HG03135 (cell line): ENCODE data around the gene PRICKLE3.
"Not testable (repeated sequence)": the region's sequence is repeated elsewhere in the genome, so short reads cannot be mapped to it uniquely, and the experiment has no call there.

Source experiments
- ATAC-seq: cut with Tn5 transposase; IDR thresholded peaks from one replicate; pipeline ENCODE4 v1.9.1; 2021; ENCODE audit warnings: mild to moderate bottlenecking, moderate library complexity; ENCODE audit not compliant: unreplicated experiment

PRICKLE3 gene

DNA sequence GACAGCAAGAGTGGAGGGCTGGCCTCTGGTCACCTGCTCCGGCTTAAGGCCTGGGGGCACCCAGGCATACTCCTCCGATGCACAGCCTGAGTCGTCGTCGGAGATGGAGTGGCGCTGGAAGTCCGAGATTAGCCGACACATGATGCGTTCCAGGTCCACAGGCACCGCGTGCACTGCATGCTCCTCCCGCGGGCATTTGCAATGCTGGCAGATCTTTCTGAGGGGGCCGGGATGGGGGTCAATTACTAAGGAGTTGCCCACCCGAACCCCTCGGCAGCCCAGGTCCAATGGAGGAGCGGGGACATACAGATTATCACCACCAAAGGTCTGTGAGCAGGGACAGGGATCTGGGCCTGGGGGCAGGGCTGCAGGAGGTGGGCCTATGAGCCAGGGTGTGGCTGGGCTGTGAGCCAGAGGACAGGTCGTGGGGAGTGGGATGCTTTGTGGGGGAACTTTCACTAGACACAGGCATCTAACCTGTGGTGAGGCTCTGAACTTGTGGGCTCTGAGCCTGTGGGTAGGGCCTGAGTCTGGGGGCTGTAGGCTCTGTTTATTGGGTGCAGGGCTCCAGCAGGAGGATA is 2.4 kb downstream of the PRICKLE3 start:
- ATAC-seq = no peak

DNA sequence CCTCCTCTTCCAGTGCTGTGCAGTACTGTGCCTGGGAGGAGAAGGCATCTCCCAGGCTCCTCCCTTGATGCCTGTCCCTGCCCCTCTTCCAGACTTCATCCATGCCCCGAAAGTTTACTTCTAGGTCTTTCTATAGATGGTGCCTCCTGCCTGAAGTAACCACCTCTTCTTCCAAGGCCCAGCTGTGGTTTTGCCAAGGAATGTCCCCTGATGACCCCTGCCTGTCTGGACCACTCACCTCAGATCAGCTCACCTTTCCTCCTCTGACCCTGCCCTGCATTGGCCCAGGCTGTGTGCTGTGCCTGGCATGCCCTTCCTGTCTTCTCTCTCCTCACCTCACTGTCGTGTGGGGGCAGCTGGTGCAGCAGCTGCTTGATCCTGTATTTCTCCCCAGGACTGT is 6.8 kb downstream of the PRICKLE3 start:
- no peak for ATAC-seq

DNA sequence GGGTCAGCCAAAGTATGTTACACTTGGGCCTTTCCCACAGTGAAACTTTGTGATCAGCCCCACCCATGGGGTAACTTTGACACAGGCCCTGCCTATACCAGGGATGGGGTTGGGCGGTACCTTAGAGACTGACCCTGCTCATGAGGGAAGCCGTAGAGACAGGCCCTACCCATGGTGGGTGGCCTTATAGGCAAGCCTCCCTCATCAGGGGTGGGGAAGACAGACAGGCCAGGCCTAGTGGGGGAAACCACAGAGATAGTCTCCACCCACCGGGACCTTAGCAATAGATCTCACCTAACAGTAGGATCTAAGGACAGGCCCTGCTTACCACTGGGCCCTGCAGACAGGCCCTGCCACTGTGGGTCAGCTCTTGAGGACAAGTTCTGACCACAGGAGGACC is 7.6 kb downstream of the PRICKLE3 start:
- no peak for ATAC-seq

DNA sequence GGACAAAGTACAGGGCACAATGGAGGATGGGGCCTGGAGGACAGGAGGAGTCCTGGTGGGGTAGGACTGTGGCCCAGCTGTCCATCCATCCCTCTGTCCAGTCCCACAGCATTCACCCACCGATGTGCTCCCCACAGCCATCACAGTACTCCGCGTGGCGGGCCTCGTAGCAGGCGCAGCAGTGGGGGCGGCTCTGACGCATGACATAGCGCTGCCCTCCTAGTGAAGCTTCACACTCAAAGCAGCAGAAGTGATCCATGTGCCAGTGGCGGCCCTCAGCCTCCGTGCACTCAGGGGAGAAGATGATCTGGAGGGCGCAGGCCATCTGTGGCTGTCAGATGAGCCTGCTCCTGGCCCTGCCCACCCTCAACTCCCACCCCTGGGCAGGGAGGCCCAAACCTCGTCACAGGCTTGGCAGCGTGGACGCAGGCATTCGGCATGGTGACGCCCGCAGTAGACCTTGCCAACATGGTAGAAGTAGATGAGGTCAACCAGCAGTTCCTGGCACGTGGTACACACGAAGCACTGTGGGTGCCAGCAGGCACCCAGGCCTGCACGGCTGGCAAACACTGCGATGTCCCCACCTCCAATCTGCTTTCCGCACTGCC is 8.2 kb downstream of the PRICKLE3 start:
- ATAC-seq = no peak

DNA sequence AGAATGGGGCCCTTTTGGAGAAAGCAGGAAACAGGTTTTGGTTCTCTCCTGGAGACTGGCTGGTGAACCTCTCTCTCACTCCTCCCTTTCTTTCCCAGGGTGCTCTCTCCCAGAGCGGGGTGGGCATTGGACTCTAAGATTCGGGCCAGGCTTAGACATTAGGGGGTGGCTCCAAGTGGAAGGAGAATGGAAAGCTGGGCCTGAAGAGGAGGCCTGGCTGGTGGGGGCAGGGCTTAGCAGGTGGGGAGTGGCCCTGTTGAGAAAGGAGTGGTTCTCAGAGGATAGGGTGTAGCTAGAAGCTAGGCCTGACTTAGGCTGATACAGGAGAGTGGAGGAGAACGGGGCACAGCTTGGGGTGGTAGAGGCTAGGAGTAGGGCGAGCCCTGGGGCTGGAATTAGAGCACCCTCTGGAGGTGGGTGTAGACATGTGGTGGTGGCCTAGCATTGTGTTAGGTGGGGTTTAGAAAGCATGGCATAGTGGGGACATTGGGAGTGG is 8.8 kb downstream of the PRICKLE3 start:
- no peak for ATAC-seq

DNA sequence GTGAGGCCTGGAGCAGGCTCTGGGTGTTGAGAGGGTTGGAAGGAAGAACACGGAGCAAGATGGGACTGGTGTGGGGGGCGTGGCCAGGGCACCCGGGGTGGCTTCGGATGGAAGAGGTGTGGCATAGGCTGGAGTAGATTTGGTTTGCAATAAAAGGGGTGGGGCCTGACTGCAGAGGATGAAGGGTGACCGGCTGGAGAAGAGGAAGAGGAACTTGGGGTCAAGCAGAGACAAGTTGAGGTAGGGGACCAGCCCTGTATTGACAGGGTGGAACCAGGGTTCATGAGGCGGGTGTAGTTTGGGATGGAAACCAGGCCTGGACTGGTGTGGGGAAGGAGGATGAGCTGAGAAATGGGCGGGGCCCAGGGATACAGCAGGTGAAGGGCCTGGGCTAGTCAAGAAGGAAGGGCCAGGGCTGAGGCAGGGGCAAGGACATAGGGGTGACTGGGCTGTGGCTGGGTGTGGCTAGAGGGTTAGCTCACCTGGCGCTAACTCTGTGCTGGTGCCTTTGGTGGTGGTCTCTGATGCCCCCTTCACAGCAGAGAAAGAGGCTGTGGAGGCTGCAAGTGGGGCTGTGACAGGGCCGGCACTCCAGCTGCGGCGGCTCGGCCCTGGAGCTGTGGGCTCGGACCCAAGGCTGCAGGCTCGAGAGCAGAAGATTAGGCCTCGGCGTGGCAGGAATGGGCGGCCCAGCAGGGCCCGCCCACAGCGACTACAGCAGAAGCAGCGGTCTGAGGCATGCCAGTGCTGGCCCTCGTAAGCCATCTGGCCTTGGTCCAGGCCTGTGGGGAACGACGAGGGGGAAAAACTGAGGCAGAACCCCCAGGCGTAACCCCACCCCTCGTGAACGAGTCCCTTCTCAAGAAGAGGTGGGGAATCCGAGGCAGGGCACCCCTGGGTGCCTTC is 9.5 kb downstream of the PRICKLE3 start:
- ATAC-seq = no peak

DNA sequence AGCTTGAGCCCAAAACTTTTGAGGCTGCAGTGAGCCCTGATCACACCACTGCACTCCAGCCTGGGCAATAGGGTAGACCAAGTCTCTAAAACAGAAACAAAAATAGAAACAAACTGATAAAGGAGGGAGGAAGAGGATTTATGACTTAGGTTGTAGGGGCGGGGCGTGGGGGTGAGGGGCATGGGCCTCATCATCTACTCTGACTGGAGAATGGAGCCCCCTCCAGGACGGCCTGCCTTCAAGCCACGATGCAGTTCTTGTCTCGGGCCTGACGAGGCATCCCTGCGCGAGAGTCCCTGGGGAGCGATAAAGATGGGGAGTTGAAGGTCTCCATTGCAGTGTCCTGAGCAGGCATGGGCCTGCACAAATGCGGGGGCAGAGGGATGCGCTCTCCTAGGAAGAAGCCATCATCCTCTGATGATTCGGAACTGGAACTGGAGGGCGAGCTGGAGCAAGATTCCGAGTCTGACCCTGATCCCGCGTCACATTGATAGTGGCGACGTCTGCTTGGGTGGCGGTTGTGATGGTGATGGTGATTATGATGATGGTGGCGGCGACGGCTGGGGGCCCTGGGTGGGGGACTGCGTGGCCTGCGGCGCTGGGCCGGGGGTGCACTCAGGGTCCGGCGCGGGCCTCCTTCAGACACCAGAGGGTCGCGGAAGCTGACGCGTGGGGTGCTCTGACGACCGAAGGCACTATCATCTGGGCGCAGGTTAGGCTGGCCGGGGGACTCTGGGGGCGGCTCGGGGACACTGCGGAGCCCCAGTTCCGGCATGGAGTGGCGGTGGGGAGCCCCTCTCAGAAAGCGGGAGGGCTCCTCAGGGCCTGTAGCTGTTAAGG is 10.5 kb downstream of the PRICKLE3 start:
- ATAC-seq = no peak

DNA sequence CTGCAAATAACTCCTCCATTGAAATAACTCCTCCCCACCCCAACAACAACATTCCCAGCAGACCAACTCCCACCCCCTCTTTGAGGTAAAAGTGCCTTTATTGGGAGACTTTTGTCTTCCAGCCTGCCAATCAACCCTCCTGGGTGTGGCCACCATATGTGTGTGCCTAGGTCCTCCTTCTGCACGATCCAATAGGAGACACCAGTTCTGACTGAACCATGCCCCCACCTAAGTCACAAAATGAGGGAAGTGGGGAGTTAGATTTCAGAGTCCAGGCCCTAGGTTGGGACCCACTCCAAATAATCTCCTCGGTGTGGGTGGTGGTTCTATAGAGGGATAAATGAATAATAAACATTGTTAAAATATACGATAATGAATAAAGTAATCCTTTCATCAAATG is 11.4 kb downstream of the PRICKLE3 start:
- ATAC-seq = no peak

DNA sequence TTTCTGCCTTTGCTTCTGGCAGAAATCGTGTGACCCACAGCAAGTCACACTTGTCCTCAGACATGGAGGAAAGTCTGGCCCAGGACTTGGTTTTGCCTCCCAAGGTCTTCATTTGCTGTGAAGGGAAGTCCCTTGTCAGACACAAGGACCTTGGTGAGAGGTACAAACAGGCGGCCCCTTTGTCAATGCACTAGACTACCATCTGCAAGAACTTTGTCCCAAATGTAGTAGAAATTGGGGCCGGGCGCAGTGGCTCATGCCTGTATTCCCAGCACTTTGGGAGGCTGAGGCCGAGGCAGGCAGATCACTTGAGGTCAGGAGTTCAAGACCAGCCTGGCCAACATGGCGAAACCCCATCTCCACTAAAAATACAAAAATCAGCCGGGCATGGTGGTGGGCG is 12.6 kb downstream of the PRICKLE3 start:
- not testable (repeated sequence) for ATAC-seq

DNA sequence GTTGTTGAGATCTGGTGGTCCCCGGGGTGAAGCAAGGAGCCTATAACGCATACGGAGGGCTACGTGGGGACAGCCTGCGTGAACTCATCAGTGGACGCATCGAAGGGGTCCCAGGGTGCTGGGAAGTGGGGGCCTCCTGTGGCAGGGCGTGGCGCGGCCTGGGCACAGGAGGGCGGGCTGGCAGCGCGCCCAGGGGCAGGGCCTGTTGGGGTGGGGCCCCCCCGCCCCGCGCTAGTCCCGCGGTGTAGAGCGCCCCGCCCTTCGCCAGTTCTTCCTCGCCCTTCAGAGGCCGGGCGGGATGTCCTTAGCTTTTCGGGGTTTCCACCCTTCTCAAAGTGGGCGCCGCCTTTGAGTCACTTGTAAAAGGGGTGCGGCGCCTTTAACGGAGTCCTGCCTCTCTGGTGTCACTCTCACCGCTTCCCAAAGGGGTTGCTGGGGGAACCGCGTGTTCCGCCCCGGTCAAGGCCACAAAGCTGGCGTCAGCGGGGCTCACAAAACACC is 13.8 kb downstream of the PRICKLE3 start:
- peak; percentile 61 for ATAC-seq

DNA sequence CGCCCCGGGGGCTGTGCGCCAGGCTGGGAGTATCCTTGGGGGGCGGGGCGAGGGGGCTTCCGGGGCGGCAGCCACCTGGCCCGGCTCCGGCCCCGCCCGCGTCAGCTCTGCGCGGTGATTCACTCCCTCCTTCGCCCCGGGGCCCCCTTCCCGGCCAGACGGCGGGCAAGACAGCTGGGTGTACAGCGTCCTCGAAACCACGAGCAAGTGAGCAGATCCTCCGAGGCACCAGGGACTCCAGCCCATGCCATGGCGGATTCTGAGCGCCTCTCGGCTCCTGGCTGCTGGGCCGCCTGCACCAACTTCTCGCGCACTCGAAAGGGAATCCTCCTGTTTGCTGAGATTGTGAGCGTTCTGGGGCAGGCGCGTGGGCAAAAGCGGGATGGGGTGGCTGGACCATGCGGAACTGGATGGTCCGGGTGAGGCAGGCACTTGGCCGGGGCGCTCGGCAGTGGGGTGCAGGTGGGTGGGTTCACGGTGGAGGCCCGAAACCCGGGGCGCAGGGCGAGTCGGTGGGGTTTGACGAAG is 14.4 kb downstream of the PRICKLE3 start, which contains the start of gene PLP2:
TSS of gene PLP2 (plus strand) at position 147 of the 528 bp plus-strand sequence. CDS start at position 250, 103 bp downstream.
- no peak for ATAC-seq

DNA sequence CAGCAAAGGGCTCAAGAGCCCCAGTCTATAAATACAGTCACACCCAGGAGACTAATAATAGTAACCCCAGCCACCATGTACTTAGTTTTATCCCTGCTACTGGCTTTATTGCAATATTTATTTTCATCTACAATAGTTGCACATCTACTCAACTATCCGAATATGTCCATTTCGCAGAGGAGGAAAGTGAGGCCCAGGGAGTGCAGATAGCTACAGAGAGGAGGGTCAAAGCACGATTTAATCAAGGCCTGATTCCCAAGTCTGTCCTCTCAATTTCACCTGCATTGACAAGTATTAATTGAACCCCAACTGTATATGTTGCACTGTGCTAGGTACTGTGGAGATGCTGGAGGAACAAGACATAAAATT is 18.4 kb downstream of the PRICKLE3 start:
- ATAC-seq = no peak

DNA sequence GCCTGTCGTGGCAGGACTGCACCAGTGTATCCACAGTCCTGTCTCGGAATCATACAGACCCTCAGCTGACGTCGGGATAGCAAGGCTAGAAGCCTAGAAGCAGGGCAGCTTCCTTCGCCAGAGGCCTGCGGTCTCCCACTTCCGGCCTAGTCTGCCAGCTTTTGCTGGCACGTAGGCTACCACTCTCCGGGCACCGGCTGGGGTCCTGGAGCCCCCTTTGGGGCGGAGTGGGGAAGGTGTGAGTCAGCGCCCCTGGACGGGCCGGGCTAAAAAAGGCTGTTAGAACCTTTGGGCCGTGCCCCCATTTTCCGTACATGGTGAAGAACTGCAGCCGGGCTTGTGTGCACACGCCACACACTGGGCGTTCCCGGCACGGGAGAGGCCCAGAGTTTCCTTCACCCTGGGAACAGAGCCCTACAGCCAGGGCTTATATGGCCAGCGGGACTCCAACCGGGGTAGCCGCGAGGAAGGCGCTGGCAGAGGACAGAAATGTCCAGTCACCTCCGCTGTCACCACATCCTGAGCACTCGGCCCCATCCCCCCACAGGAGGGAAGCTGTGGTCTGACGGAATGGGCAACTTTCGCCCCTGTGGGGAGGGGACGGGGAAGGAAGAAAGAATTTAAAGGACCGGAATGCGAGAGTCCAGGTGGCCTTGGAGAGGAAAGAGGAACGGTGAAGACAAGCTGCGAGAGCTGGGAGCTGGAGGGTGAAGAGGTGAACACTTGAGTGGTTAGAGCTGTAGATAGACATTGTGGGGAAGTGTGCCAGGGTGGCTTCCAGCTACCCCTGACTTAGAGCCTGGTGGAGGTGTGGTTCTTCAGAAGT is 19.0 kb downstream of the PRICKLE3 start:
- no peak for ATAC-seq

DNA sequence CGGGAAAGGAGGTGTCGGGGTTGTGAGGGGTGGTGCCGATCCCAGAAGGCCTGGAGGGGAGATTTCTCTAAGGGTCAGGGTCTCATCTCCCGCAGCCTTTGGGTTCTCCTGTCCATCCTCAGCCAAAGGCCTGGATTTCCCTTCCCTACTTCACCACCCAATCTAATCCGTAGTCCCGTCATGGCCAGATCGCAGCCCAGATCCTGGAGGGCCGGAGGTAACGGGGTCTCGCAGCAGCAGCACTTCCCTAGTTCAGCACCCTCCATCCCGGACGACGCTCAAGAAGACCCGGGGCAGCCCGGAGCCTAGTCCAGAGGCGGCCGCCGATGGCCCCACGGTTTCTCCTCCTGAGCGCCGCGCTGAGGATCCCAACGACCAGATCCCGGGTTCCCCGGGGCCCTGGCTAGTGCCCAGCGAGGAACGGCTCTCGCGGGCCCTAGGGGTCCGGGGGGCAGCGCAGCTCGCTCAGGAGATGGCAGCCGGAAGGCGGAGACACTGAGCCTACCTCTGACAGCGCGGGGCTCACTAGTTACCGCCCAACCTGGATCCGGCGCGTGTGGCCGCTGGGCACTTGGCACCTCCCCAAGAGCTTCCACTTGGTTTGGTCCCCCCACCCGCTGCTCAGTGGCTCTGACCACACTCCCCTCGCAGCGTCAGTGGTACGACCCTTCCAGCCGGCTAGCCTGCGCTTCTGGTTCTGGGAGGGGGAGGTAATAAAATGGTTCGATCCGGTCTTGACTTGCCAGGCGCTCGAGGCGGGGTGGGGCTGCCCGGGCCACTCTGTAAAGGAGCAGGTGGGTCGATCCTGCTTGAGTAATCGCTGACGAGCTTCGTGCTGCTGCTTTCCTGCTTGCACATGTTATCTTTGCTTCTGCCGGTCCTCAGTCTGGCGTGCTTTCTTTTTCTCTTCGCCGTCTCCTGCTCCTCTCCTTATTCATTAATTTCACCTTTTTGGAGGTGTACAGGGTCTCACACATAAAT is 20.0 kb downstream of the PRICKLE3 start:
- ATAC-seq = no peak

DNA sequence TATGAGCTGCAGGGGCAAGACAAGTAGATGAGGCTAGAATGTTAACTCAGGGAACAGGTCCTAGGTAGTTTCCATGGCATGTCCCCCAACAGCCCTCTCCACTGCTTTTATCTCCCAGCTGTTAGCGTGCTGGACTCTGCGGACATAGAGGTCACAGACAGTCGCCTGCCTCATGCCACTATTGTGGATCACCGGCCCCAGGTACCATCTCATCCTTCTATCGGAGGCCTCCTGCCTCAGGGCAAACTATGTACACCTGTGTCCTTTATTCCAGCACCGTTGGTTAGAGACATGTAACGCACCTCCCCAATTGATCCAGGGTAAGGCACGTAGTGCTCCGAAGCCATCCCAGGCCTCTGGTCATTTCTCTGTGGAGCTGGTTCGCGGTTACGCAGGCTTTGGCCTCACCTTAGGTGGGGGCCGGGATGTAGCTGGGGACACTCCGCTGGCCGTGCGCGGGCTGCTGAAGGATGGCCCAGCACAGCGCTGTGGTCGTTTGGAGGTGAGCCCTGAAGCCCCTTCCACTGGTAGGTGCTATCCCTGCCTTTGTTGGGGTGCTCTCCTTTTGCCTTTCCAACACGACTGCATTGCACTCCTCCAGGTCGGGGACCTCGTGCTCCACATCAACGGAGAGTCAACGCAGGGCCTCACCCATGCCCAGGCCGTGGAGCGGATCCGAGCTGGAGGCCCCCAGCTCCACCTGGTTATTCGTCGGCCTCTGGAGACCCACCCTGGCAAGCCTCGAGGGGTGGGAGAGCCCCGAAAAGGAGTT is 21.4 kb downstream of the PRICKLE3 start:
- no peak for ATAC-seq

DNA sequence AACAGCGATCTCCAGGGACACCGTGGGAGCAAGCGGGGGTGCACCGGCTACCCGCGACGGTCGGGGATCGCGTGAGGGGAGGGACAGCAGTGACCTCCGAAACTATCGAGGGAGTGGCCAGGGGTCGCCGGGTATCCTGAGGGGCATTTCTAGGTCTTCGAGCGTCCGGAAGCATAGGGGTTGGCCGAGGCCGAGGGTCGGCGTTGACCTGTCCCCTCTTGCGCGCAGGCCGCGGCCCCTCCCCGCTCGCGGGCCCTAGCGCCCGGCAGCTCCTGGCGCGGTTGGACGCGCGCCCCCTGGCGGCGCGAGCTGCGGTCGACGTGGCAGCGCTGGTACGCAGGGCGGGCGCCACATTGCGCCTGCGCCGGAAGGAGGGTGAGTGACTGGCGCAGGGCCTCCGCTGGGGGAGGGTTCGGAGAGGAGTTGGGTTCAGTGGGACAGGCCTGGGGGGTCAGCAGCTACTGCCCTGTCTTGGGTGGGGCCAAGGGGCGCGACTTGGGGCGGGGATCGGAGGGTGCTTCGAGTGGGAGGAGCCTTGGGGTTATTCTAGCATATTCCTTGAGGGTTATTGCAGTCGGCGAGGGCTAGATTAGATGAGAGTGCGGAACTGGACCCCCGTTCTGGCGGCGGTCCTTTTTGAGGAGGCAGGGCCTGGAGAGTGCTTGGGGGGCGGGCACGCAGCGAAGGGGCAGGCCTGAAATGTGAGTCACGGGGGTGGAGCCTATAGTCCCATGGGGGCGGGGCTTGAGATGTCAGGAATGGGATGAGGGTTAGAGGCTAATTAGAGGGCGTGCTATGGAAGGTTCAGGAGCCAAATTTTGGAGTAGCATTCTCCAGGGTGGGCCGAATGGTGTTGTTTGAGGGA is 22.4 kb downstream of the PRICKLE3 start:
- peak; percentile 64 for ATAC-seq

DNA sequence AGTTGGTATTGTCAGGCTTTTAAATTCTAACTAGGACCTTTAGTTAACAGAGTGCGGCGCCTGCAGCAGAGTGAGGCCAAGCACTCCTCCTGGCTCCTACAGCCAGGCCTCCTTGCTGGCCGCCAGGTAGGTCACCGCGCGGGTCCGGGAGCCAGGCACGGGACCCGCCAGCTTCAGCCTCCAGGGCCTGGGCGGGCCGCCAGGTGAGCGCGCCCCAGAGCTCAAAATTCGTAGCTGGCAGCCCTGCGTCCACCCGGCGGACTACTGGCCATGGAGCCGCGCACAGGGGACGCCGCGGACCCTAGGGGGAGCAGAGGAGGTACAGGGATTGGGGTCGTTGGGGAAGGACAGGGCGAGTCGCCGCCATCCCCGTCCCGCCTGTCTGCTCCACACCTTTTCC is 23.6 kb downstream of the PRICKLE3 start, which contains the start of gene MAGIX:
TSS of gene MAGIX (plus strand) at position 139 of the 400 bp plus-strand sequence. CDS start at position 271, 132 bp downstream.
- no peak for ATAC-seq
